GM18517 (cell line): ENCODE results near the gene KLHDC3.
A peak's percentile ranks its signal among the peaks of the same experiment; 100 is the strongest.
"Not testable (repeated sequence)": the region's sequence is repeated elsewhere in the genome, so short reads cannot be mapped to it uniquely, and the experiment has no call there.

Experiments
- ATAC-seq: cut with Tn5 transposase; IDR thresholded peaks from one replicate; pipeline ENCODE4 v1.9.1; 2021; ENCODE audit warnings: mild to moderate bottlenecking, moderate library complexity; ENCODE audit not compliant: unreplicated experiment

The KLHDC3 gene

GRCh38 chr6:43026365-43026764 is 12.3 kb downstream of the KLHDC3 start:
- no peak for ATAC-seq

GRCh38 chr6:43029120-43029519 is 15.1 kb downstream of the KLHDC3 start:
- no peak for ATAC-seq

- no peak for ATAC-seq
Observed at GRCh38 chr6:43032326-43032725, 18.3 kb downstream of the KLHDC3 start.

- ATAC-seq = no peak
Observed at GRCh38 chr6:43033496-43034189, 19.6 kb downstream of the KLHDC3 start.

DNA sequence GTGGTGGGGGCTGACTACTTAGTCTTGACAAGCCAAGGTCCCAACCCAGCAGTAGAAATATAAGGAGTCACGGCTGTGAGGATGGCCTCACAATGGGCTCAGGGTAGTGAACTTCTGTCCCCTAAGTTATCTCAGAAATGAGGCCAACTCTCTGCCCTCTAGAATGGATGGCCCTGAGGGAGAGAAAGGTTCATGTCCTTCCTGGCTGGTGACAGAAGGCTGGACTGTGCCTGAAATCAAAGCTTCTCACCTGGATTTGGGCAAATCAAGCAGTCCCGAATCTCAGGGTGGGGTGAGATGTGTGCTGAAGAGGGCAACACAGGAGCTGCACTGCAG is 20.1 kb downstream of the KLHDC3 start:
- ATAC-seq = no peak

DNA sequence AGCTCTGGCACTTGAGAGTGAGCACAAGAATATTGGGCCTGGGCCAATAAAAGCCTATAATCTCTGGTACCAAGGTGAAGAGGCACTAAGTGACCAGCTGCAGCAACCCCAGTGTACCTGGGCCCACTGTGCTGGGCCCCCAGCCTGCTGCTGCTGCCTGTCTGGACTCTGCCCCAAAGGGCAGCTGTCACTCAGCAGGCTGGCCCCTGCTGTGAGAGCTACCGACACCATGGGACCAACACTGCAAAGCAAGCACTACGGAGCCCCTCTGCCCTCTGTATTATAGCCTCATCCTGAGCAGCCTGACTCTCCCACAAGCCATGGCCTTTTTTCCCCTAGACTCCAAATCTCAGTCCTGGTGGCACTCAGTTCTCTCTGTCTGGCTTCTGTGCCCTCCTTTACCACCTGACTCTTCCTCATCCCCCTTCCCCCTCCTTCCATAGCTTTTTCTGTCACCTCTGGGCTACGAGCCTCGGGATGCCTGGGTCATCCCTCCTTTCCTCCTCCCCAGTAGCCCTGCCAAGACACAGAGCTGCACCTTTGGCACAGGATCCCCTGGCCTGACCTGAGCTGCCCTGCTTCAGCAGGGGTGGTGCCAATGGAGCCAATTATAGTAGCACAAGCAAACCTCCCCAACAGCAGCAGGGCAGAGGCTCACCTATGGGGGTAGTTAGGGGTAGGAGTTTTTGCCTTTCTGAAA is 21.6 kb downstream of the KLHDC3 start:
- no peak for ATAC-seq

DNA sequence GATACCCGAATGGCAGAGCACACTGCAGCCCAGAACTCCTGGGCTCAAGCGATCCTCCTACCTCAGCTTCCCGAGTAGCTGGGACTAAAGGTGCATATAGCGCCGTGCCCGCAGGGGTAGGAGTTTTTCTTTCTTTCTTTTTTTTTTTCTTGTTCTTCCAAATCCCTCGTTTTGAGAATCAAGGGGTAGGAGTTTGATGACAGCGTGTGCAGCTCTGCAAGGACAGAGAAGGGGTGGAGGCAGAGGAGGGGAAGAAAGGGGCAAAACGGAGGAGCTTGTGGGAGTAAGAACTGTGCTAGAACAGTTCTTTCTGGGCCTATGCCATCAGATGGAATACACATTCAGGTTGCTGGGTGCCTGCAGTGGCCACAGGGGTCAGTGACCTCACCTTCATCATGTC is 22.7 kb downstream of the KLHDC3 start:
- ATAC-seq = no peak

DNA sequence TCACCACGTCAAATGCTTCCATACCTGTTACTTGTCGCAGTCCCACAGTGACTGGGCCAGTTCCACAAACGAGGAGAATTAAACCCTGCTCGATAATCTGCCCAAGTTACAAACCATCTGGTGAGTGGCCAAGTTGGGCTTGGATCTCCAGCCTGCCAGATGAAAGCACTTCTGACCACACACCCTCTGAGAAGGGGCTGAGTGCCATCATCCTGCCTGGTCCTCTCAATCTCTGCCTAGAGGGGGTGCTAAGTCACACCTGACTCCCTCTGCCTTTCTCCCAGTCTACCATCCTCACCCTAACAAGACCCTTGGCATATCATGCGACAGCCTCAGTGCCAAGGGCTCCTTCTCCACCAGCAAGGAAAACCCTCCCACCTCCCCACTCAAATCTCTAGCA is 23.1 kb downstream of the KLHDC3 start:
- ATAC-seq = no peak

DNA sequence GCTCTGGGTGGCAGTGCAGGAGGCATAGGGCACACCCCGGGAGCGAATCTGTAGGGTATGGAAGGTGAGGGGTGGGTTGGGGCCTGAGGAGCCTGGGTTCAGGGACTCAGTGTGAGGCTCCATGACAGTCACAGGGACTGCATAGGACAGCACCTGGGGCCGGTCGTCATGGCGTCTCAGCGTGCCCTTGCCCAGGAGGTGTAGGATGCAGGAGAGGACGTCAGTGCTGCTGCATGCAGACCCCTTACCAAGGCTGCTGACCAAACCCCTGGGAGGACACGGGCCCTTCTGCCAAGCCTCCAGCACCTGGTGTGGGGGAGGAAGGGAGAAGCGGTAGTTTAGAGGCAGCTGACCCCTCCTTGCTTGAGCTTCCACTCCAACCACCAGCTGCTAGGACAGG is 23.7 kb downstream of the KLHDC3 start:
- ATAC-seq = no peak

DNA sequence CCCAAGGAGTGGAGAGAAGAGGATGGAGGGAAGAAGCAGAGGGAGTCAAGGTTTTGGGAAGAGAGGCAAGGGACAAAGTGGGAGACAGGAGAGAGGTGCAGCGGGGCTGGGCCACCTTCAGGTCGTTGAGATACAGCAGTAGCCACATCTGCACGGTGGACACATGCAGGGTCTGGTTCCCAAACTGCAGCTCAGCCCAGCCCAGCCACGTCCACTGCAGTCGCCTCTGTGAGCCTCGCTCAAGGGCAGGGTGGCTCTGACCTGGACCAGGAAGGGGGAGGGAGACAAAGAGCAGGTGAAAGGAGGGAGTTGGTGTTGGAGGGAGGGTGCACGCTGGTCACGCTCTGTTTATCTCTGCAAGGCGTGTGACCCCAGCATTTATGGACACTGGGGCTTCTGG is 24.7 kb downstream of the KLHDC3 start:
- ATAC-seq = no peak

DNA sequence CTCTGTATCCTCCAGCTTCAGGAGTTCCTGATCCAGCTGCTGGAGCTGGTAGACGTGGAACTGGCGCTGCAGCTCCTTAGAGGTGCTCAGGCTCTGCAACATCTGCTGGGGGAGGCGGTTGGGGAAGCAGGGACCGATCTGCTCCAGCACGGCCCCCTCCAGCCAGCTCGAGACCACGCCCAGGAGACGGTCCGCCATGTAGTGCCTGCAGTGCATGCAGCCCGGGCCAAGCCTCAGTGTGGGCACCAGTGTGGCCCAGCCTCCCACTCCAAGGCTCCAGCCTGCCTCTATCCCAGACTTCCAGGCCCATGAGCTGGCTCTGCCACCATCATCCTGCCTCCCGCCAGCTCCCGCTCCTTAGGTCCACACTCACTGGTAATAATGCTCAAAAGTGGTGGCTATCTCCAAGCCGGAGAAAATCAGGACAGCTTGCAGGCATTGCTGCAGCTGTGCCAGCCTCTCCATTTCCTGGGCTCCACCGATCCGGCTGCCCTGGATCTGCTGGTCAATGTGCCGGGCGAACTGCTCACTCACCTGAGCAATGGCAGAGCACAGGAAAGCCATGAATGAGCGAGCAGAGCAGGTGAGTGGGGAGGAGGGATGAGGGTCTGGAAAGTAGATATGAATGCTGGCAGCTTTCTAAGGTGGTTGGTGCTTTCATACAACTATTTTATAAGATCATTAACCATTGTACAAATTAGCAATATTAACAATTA is 26.7 kb downstream of the KLHDC3 start:
- no peak for ATAC-seq

DNA sequence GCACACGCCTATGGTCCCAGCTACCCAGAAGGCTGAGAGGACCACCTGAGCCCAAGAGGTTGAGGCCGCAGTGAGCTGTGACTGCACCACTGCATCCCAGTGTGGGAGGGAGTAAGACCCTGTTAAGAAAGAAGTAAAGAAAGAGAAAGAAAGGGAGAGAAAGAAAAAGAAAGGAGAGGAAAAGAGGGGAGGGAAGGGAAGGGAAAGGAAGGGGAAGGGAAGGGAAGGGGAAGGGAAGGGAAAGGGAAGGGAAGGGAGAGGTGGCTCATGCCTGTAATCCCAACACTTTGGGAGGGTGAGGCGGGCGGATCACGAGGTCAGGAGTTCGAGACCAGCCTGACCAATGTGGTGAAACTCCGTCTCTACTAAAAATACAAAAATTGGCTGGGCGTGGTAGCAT is 27.4 kb downstream of the KLHDC3 start:
- ATAC-seq = not testable (repeated sequence)

- ATAC-seq = no peak
Observed at GRCh38 chr6:43043310-43043709, 29.3 kb downstream of the KLHDC3 start.

- no peak for ATAC-seq
Observed at GRCh38 chr6:43045371-43045930, 31.4 kb downstream of the KLHDC3 start.

DNA sequence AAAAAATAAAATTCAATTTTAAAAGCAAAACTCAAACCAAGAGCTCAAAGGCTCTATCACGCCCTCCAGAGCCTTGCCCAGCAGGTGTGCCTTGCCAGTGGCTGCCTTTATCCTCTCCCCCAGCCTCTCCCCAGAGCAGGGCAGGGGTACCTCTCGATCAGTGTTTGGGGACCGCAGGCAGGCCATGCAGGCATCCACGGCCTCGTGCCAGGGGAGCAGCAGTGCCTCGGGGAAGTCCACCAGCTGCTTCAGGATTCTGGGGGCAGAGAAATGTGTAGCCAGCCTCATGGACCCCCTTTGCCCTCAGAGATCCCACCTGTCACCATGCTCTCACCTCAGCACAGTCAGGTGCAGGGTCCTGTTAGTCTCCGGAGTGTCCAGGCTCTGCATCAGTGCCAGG is 33.9 kb downstream of the KLHDC3 start:
- ATAC-seq = no peak

GRCh38 chr6:43050981-43051380 is 36.9 kb downstream of the KLHDC3 start:
- no peak for ATAC-seq

DNA sequence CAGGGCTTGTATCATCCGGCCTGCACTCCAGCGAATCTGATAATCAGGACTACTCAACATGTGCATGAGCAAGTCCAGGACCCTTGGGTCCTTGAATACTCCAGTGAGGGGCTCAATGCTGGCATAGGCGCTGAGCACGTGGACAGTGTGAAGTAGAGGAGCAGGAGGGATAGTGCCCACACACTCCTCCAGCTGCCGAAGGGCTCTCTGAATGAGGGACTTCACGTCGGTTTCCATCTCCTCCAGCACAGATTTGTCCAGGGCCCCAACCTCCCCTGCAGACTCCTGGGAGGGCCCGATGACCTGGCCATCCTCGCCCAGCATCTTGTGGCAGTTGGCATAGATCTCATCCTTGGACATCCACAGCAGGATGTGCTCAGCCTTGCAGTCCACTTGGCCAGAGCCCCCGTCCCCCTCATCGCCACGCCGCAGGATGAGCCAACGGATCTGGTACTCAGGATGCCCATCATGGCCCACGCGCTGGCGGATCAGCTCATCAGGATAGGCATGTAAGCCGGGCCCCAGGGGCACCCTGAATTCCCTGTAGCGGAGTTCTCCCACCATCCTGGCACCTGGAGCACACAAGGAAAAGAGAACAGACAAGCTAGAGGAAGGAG is 38.3 kb downstream of the KLHDC3 start:
- ATAC-seq = no peak

GRCh38 chr6:43052842-43053544 is 38.9 kb downstream of the KLHDC3 start:
- ATAC-seq = no peak

DNA sequence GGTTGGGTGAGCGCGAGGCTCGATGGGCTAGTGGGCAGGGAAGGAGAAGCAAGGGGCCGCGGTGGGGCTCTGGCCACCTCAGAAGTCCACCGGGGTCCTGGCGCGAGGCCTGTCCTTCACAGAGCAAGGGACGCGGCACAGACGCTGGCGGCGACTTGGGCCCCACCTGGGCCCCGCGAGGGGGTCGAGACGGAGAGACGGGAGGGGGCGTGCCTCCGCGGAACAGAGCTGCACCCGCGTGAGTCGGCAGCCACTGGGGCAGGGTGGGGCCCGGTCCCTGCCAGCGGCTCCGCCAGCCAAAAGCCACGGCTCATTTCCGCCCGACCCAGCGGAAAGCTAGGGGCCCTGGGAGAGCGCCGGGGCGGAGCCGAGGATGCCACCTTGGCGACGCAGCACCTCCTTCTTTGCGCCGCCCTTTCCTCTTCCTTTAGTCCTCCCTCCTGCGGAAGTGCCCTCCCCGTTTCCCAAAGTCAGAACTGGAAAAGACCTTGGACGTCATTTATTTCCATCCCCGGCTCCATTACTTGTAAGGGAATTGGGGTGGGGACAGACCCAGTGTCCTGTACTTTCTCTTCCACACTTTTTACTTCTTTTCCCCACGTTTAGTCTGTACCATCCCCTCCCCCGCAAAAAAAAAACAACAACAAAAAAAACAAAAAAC is 39.6 kb downstream of the KLHDC3 start, which contains the start of gene CUL7:
Gene CUL7 (minus strand): TSS at position 307 of the 661 bp plus-strand sequence. CDS start 1,063 bp downstream, outside the sequence.
- ATAC-seq = peak; percentile 84
